ENCODE data around the gene TBCE. TPM values are rescaled to one million over a fixed set of nuclear protein-coding genes. Genes with fewer than 3 reads are reported as not detected.
A peak's percentile ranks its signal among the peaks of the same experiment; 100 is the strongest.

TBCE gene
- total and polyA plus RNA-seq, 9 of the 15 experiments (the other 6 are each of a cell fraction or from before 2014, with no cell fraction given): 52.6 to 92.1 (median 82.1) TPM

GRCh38 chr1:235411489-235412486, 44.6 kb downstream of the TBCE start (continued):
- TF ChIP-seq COPS2 (conservative IDR thresholded peaks at IDR 0.05) (no peak), SUPT5H (IDR thresholded peaks at IDR 0.05) (no peak), BACH1 (tag; IDR thresholded peaks at IDR 0.05) (no peak), PHB (CRISPR knock-in tag; IDR thresholded peaks at IDR 0.05) (no peak), ZNF398 (CRISPR knock-in tag; IDR thresholded peaks at IDR 0.05) (no peak), PCBP1 (IDR thresholded peaks at IDR 0.05; ENCODE audit: low read depth, low read length, poor library complexity, severe bottlenecking) (peak; percentile 98), SRSF9 (IDR thresholded peaks at IDR 0.05; ENCODE audit: borderline replicate concordance, low read depth, low read length) (no peak), ETV6 (IDR thresholded peaks at IDR 0.05; ENCODE audit: borderline replicate concordance in 1 of 2, low read depth in 2 of 2, low read length in 1 of 2) (no peak), ETV6 (CRISPR knock-in tag; IDR thresholded peaks at IDR 0.05; ENCODE audit: borderline replicate concordance) (no peak), GABPB2 (CRISPR knock-in tag; conservative IDR thresholded peaks at IDR 0.05) (no peak), FOXK2 (conservative IDR thresholded peaks at IDR 0.05 in 1 of 2, IDR thresholded peaks at IDR 0.05 in 1 of 2; ENCODE audit: low read depth in 2 of 2) (no peak)
- TF ChIP-seq, protein P1, sequence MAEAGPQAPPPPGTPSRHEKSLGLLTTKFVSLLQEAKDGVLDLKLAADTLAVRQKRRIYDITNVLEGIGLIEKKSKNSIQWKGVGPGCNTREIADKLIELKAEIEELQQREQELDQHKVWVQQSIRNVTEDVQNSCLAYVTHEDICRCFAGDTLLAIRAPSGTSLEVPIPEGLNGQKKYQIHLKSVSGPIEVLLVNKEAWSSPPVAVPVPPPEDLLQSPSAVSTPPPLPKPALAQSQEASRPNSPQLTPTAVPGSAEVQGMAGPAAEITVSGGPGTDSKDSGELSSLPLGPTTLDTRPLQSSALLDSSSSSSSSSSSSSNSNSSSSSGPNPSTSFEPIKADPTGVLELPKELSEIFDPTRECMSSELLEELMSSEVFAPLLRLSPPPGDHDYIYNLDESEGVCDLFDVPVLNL (CRISPR knock-in tag; IDR thresholded peaks at IDR 0.05; ENCODE audit: low read depth): no peak
